ENCODE results near the gene HS1BP3. TPM values are rescaled to one million over a fixed set of nuclear protein-coding genes. Genes with fewer than 3 reads are reported as not detected.

Gene HS1BP3
- total and polyA plus RNA-seq, 8 donors = 12.5 to 39.7 (median 13.4) TPM

DNA sequence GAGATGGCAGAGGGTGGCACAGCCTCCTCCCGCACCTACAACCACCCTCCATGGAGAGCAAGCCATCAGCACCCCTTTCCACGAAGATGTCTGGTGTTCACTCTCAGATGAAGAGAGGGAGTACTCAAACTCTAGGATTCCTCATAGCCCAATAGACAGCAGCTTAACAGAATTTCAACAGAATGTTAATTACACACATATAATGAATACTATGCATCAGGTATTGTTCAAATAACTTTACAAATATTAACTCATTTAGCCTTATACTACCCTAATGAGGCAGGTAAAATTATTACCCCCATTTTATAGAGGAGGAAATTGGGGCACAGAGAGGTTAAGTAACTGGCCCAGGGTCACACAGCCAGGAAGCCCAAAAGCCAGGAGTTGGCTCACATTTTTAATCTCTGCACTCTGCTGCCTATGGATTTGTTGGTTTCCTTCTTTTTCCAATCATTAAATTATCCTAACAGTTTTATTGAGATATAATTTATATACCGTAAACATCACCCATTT is 39.0 kb downstream of the HS1BP3 start:
- intact Hi-C loops (cut with DNase I) = no loop called here
- Histone ChIP-seq H3K4me3 (no peak overlapping the region), H3K36me3 (no peaks in the 10 kb centered on the region), H3K27me3 (no peaks in the 10 kb centered on the region), H3K9me3 (peaks cover 0 to 4% of the 10 kb centered on the region in 2 donors), H3K4me1 (peaks cover 42 to 66% of the 10 kb centered on the region in 2 donors), H3K27ac (peak overlapping the region; percentile 83 to 85)
- no peak for TF ChIP-seq CTCF (IDR thresholded peaks at IDR 0.05)
- ATAC-seq = no peak
- DNase-seq = peak in 1 of 4 donors; percentile 4

GRCh38 chr2:20611077-20611843 is 39.6 kb downstream of the HS1BP3 start:
- no peaks in the 10 kb centered on the region for H3K27me3 ChIP-seq
- H3K36me3 ChIP-seq = no peaks in the 10 kb centered on the region
- ATAC-seq = peak; percentile 92
- peaks cover 0 to 4% of the 10 kb centered on the region in 2 donors for H3K9me3 ChIP-seq
- H3K4me1 ChIP-seq = peaks cover 35 to 60% of the 10 kb centered on the region in 2 donors
- no peak overlapping the region for H3K4me3 ChIP-seq
- DNase-seq = peak; percentile 51 to 96 (median 88)
- peak overlapping the region; percentile 83 to 85 for H3K27ac ChIP-seq
- intact Hi-C loops (cut with DNase I) = no loop called here
- no peak for TF ChIP-seq CTCF (IDR thresholded peaks at IDR 0.05)

- no peak for TF ChIP-seq CTCF (IDR thresholded peaks at IDR 0.05)
- ATAC-seq (no peak), DNase-seq (peak in 1 of 4 donors; percentile 22)
- peaks cover 24 to 50% of the 10 kb centered on the region in 2 donors for H3K4me1 ChIP-seq
- no peak overlapping the region for H3K4me3 ChIP-seq
- no peaks in the 10 kb centered on the region for H3K27me3 ChIP-seq
- intact Hi-C loops (cut with DNase I) = no loop called here
- H3K27ac ChIP-seq = no peak overlapping the region
- no peaks in the 10 kb centered on the region for H3K36me3 ChIP-seq
- H3K9me3 ChIP-seq = peaks cover 0 to 4% of the 10 kb centered on the region in 2 donors
Measured at GRCh38 chr2:20609995-20610357, 40.9 kb downstream of the HS1BP3 start.

DNA sequence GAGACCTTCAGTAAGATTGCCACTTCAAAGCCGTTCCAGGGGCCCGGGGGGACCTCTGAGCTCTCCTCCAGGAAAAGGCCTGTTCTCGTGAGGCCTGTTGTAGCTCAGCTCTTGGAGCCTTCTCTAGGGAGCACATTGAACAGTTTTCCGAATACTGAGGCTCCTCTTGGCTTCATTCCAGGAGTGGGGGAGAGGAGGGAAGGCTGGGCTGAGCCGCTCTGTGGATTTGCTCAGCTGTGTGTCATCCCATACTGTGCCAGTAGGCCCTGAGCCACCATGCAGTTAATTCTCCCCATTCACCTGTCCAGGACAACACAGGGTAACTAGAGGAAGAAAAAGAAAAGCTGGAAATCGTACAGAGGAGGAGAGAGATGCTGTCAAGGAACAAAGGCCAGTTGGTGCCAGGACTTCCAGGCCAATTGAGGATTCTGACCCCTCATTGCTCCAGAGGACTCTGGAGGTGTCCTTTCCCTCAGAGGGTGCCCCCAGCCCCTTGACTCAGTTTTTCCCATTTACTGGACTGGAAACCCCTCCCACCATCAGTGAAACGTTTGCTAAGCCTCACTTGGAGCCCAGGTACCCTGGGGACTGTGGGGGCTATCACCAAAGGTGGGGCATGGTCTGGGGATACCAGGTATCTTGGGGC is 41.4 kb downstream of the HS1BP3 start:
- no peak overlapping the region for H3K4me3 ChIP-seq
- H3K4me1 ChIP-seq = peaks cover 20 to 50% of the 10 kb centered on the region in 2 donors
- DNase-seq (peak in 2 of 4 donors; percentile 34 to 69), ATAC-seq (no peak)
- no peak overlapping the region for H3K27ac ChIP-seq
- TF ChIP-seq CTCF (IDR thresholded peaks at IDR 0.05) = no peak
- peaks cover 0 to 4% of the 10 kb centered on the region in 2 donors for H3K9me3 ChIP-seq
- intact Hi-C loops (cut with DNase I) = no loop called here
- H3K36me3 ChIP-seq = no peaks in the 10 kb centered on the region
- H3K27me3 ChIP-seq = no peaks in the 10 kb centered on the region

All from left lung (tissue), 10 donors.